Sigmoid colon (tissue), 7 donors: Measurements from ENCODE around the gene GDF7. TPM values are rescaled to one million over a fixed set of nuclear protein-coding genes. Genes with fewer than 3 reads are reported as not detected.

Experiments
- DNase-seq: peaks from one replicate; pipeline ENCODE4 v3.0.0-alpha.2; 2019
- H3K27ac ChIP-seq, 4 donors: fragments of 200-600 bp; sonication (generic); one replicate each; pipeline ENCODE4 v1.5.1; 2016 to 2019; ENCODE audit warnings: mild to moderate bottlenecking in 1 of 4
- H3K27me3 ChIP-seq, 3 donors: fragments of 200-600 bp; sonication (generic); one replicate each; pipeline ENCODE4 v1.5.1; 2019; ENCODE audit warnings: mild to moderate bottlenecking in 1 of 3
- H3K36me3 ChIP-seq, 4 donors: fragments of 200-600 bp; sonication (generic); one replicate each; pipeline ENCODE4 v1.5.1; 2016 to 2019
- H3K4me1 ChIP-seq, 4 donors: fragments of 200-600 bp; sonication (generic); one replicate each; pipeline ENCODE4 v1.5.1; 2017 to 2019
- H3K4me3 ChIP-seq, 4 donors: fragments of 200-600 bp; sonication (generic); one replicate each; pipeline ENCODE4 v1.5.1; 2017 to 2019; ENCODE audit warnings: mild to moderate bottlenecking in 2 of 4, moderate library complexity in 1 of 4
- H3K9me3 ChIP-seq, 4 donors: fragments of 200-600 bp in 3 of 4; sonication (generic) in 3 of 4; one replicate each; pipeline versions ENCODE4 v1.5.1 to v1.6.1; 2013 to 2019
- CTCF ChIP-seq, 4 experiments: fragments of 450-650 bp in 3 of 4; fragments of 200-600 bp in 1 of 4; IDR thresholded peaks; one replicate each; pipeline ENCODE4 v1.5.1; 2016 to 2019; ENCODE audit warnings: antibody characterized with exemption in 4 of 4, mild to moderate bottlenecking in 3 of 4, moderate library complexity in 2 of 4
- EP300 ChIP-seq, 4 donors: sonication (generic); formaldehyde crosslinking; IDR thresholded peaks; one replicate each; pipeline ENCODE4 v1.6.1; 2017; ENCODE audit warnings: antibody characterized with exemption in 4 of 4
- POLR2A ChIP-seq, 2 donors: fragments of 450-650 bp; IDR thresholded peaks; one replicate each; pipeline ENCODE4 v1.6.1; 2016; ENCODE audit warnings: antibody characterized with exemption in 2 of 2, mild to moderate bottlenecking in 2 of 2, moderate library complexity in 2 of 2
- POLR2AphosphoS5 ChIP-seq, 4 donors: sonication (generic); formaldehyde crosslinking; IDR thresholded peaks; one replicate each; pipeline ENCODE4 v1.6.1; 2017; ENCODE audit warnings: antibody characterized with exemption in 4 of 4
- WGBS, 2 donors: extraction: QIAGEN DNeasy Blood & Tissue Kit; methylation state at CpG; one replicate each; pipeline ENCODE4 v1.1.7; 2013; 5-methylcytosine and 5-hydroxymethylcytosine counted together
- intact Hi-C: fragments of 100-400 bp; cut with DNase I; formaldehyde crosslinking; loops from one replicate; pipeline ENCODE4 v1.15.1; 2023
- polyA plus RNA-seq, 3 donors: library from polyadenylated mRNA; stranded (reverse); fragments of 200-250 nt; gene quantifications; one replicate each; pipeline ENCODE4 v1.2.3, GENCODE V29; 2013
- total RNA-seq, 4 donors: library from RNA; depleted of rRNA; stranded (reverse); fragments of >200 nt; gene quantifications; one replicate each; pipeline ENCODE4 v1.1.0, GENCODE V29; 2016
- donor health status: healthy with polysubstance abuse.
- donor health status: Bipolar disorder and iron deficiency.
- donor health status: healthy.

The GDF7 gene
- total and polyA plus RNA-seq, 7 donors: under 0.01 to 1.6 (median 0.60) TPM

DNA sequence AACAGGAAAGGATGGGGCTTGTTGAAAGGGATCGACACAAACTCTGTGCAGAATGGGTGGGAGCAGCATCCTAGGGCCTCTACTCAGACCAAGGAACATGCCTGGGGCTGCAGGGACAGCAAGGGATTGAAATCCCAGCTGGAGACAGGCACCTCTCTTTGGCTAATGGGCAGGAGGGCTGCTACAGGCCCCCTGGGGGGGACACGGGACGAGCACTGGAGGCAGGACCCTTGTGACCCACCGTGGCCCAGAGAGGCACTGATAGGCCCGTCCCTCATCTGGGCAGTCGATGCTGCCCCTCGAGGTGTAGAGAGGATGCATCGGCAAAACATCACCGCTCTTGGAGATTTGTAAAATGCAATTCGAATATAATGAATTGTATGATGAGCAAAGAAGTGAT is 21.2 kb upstream of the GDF7 start:
- H3K4me3 ChIP-seq: no peak overlapping the region
- H3K27ac ChIP-seq: peak overlapping the region in 3 of 4 donors; percentile 24 to 97 (median 45)
- TF ChIP-seq POLR2A (IDR thresholded peaks at IDR 0.05) (no peak), POLR2AphosphoS5 (IDR thresholded peaks at IDR 0.05) (no peak), EP300 (IDR thresholded peaks at IDR 0.05) (no peak), CTCF (IDR thresholded peaks at IDR 0.05) (no peak)
- H3K4me1 ChIP-seq: peaks cover 0 to 61% (median 56%) of the 10 kb centered on the region in 4 donors
- 92 to 93% methylated on average over 10 of the region's 10 CpGs for WGBS, 2 donors
- no peaks in the 10 kb centered on the region for H3K9me3 ChIP-seq
- intact Hi-C loops: loop anchor here (10.0 kb wide), 1 partner anchor 511 kb away; no protein-coding TSS in a partner anchor
- DNase-seq: no peak
- peaks cover 0 to 41% (median 18%) of the 10 kb centered on the region in 4 donors for H3K36me3 ChIP-seq
- no peaks in the 10 kb centered on the region for H3K27me3 ChIP-seq

DNA sequence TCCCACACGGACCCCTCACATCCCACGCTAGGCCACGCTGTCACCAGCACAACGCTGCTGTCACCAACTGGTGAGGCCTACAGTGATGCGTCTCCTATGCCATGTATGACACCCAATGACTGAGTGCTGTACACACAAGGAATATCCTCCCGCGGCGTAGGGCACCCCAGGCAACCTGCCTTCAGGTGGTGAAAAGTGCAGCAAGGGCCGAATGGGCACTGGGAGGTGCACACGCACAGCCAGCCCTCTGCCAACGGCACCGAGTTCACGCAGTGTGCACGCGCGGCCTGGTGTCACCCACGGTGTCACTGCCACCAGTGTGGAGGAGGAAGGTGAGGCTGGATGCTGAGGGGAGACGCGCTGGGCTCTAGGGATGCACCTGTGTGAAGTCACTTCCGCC is 20.5 kb upstream of the GDF7 start:
- peaks cover 0 to 40% (median 17%) of the 10 kb centered on the region in 4 donors for H3K36me3 ChIP-seq
- H3K27ac ChIP-seq: peak overlapping the region in 2 of 4 donors; percentile 89 to 94
- 96 to 97% methylated on average over 20 of the region's 20 CpGs for WGBS, 2 donors
- H3K9me3 ChIP-seq: no peaks in the 10 kb centered on the region
- no peaks in the 10 kb centered on the region for H3K27me3 ChIP-seq
- intact Hi-C loops: loop anchor here (10.0 kb wide), 1 partner anchor 512 kb away; no protein-coding TSS in a partner anchor
- no peak for TF ChIP-seq POLR2A (IDR thresholded peaks at IDR 0.05)
- TF ChIP-seq EP300 (IDR thresholded peaks at IDR 0.05): no peak
- TF ChIP-seq CTCF (IDR thresholded peaks at IDR 0.05): no peak
- no peak for TF ChIP-seq POLR2AphosphoS5 (IDR thresholded peaks at IDR 0.05)
- DNase-seq: no peak
- H3K4me3 ChIP-seq: no peak overlapping the region
- peaks cover 0 to 55% (median 50%) of the 10 kb centered on the region in 4 donors for H3K4me1 ChIP-seq

GRCh38 chr2:20647211-20647610 is 19.7 kb upstream of the GDF7 start:
- WGBS, 2 donors: 93 to 96% methylated on average over 3 of the region's 3 CpGs
- intact Hi-C loops: loop anchor here (10.0 kb wide), 1 partner anchor 512 kb away; no protein-coding TSS in a partner anchor
- no peak for TF ChIP-seq EP300 (IDR thresholded peaks at IDR 0.05)
- no peak for TF ChIP-seq CTCF (IDR thresholded peaks at IDR 0.05)
- no peak for TF ChIP-seq POLR2A (IDR thresholded peaks at IDR 0.05)
- TF ChIP-seq POLR2AphosphoS5 (IDR thresholded peaks at IDR 0.05): no peak
- Histone ChIP-seq H3K4me1 (peaks cover 0 to 55% (median 49%) of the 10 kb centered on the region in 4 donors), H3K36me3 (peaks cover 0 to 40% (median 17%) of the 10 kb centered on the region in 4 donors), H3K27ac (peak overlapping the region; percentile 89 to 97 (median 92)), H3K27me3 (no peaks in the 10 kb centered on the region), H3K9me3 (no peaks in the 10 kb centered on the region), H3K4me3 (no peak overlapping the region)
- DNase-seq: no peak

DNA sequence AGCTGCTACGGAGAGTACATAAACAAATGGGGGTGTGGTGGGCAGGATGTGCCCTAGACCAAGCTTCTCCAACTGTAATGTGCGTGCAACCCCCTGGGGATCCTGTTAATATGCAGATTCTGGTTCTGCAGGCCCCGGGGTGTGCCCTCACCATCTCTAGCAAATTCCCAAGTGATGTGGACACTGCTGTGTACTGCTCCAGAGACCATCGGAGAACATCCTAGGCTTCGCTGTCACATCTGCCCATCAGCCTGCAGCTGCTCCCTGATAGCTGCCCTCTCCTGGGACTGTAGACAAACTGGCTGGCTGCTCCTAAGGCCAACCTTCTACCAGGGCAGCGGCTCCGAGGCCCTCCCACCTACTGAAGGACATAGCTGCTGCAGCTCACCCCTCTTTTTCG is 19.2 kb upstream of the GDF7 start:
- WGBS, 2 donors: 82 to 90% methylated on average over 8 of the region's 8 CpGs
- Histone ChIP-seq H3K27ac (peak overlapping the region; percentile 89 to 97 (median 92)), H3K9me3 (no peaks in the 10 kb centered on the region), H3K4me1 (peaks cover 0 to 55% (median 44%) of the 10 kb centered on the region in 4 donors), H3K4me3 (no peak overlapping the region), H3K36me3 (peaks cover 0 to 37% (median 16%) of the 10 kb centered on the region in 4 donors), H3K27me3 (no peaks in the 10 kb centered on the region)
- TF ChIP-seq POLR2A (IDR thresholded peaks at IDR 0.05): no peak
- TF ChIP-seq CTCF (IDR thresholded peaks at IDR 0.05): no peak
- DNase-seq: no peak
- intact Hi-C loops: loop anchor here (10.0 kb wide), 1 partner anchor 513 kb away; no protein-coding TSS in a partner anchor

- Histone ChIP-seq H3K27me3 (no peaks in the 10 kb centered on the region), H3K9me3 (no peaks in the 10 kb centered on the region), H3K4me3 (no peak overlapping the region), H3K36me3 (peaks cover 0 to 32% (median 15%) of the 10 kb centered on the region in 4 donors), H3K4me1 (peaks cover 0 to 52% (median 43%) of the 10 kb centered on the region in 4 donors), H3K27ac (peak overlapping the region; percentile 89 to 97 (median 92))
- 61 to 83% methylated on average over 4 of the region's 4 CpGs for WGBS, 2 donors
- intact Hi-C loops: loop anchor here (10.0 kb wide), 1 partner anchor 513 kb away; no protein-coding TSS in a partner anchor
- TF ChIP-seq CTCF (IDR thresholded peaks at IDR 0.05): no peak
- TF ChIP-seq EP300 (IDR thresholded peaks at IDR 0.05): no peak
- TF ChIP-seq POLR2A (IDR thresholded peaks at IDR 0.05): no peak
- no peak for TF ChIP-seq POLR2AphosphoS5 (IDR thresholded peaks at IDR 0.05)
- no peak for DNase-seq
These were observed 18.7 kb upstream of the GDF7 start for GRCh38 chr2:20648206-20648605.
